NCI-H69 (cell line): ENCODE results near the gene FIGNL1.

ENCODE experiments used
- DNase-seq: peaks from one replicate; lab custom pipeline; 2025; lab: John Stamatoyannopoulos, UW

The FIGNL1 gene

GRCh38 chr7:50396856-50397255 is 53.3 kb downstream of the FIGNL1 start:
- no peak for DNase-seq

GRCh38 chr7:50394315-50394714 is 55.8 kb downstream of the FIGNL1 start:
- DNase-seq = no peak
